Dermis microvascular lymphatic vessel endothelial cell (primary cell): Measurements from ENCODE around the gene HES4. TPM values are rescaled to one million over a fixed set of nuclear protein-coding genes. Genes with fewer than 3 reads are reported as not detected.
"Not testable (repeated sequence)": the region's sequence is repeated elsewhere in the genome, so short reads cannot be mapped to it uniquely, and the experiment has no call there.

ENCODE experiments used
- DNase-seq, 2 donors: peaks; one replicate each; pipeline versions ENCODE4 v3.0.0 to v3.0.0-alpha.2; 2010; ENCODE audit warnings: low read depth in 2 of 2
- total RNA-seq: library from RNA; depleted of rRNA; stranded (reverse); fragments of >200 nt; gene quantifications from 2 replicates; pipeline ENCODE4 v1.2.1, GENCODE V29; 2014

The HES4 gene
- total RNA-seq, 1 donor from 2014 or later = 29.0 TPM

DNA sequence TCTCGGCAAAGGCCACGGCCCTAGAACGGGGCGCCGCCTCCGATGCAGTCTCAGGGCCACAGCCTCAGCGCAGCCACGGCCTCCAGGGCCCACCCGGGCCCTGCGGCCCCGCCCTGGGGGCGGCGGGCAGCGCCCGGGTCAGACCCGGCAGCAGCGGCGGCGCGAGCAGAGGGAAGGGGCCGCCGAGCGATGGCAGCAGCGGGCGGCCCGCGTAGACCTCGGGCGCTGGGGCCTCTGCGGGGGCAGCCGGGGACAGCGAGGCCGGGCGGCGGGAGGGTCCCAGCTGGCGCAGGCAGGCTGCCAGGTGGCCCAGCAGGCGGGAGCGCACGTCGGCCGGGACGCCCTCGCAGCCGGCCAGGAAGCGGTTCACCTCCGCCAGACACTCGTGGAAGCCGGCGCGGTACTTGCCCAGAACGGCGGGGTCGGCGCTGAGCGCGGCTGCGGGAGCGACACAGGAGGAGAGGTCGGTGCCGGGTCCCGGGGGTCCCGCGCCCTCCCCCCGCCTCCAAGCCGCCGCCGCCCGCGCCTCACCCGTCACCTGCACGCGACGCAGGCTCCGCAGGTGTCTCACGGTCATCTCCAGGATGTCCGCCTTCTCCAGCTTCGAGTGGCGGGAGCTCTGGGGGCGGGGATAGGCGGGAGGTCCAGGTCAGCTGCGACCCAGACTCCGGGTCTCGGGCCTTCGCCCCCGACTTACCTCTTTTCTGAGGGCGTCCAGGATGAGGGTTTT is 737 bp downstream of the HES4 start:
- DNase-seq = peak in 1 of 2 donors; percentile 60

- peak in 1 of 2 donors; percentile 41 for DNase-seq
These were observed 1.2 kb downstream of the HES4 start for GRCh38 chr1:998745-998994.

- DNase-seq = no peak
These were observed 1.7 kb downstream of the HES4 start for GRCh38 chr1:997993-998744.

DNA sequence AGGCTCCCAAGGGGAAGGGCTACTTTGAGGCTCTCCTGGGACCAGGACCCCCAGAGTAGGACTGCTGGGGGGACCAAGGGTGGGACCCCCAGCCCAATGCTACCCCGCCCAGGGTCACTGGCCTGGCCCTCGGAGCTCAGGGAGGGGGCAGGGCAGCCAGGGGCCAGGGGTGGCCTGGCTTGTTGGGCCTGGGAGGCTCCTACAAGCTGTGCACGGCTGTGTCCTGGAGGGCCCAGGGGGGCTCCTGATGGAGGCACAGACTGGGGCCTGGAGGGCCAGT is 2.2 kb downstream of the HES4 start:
- no peak for DNase-seq

GRCh38 chr1:996851-997712 is 2.8 kb downstream of the HES4 start:
- no peak for DNase-seq

DNA sequence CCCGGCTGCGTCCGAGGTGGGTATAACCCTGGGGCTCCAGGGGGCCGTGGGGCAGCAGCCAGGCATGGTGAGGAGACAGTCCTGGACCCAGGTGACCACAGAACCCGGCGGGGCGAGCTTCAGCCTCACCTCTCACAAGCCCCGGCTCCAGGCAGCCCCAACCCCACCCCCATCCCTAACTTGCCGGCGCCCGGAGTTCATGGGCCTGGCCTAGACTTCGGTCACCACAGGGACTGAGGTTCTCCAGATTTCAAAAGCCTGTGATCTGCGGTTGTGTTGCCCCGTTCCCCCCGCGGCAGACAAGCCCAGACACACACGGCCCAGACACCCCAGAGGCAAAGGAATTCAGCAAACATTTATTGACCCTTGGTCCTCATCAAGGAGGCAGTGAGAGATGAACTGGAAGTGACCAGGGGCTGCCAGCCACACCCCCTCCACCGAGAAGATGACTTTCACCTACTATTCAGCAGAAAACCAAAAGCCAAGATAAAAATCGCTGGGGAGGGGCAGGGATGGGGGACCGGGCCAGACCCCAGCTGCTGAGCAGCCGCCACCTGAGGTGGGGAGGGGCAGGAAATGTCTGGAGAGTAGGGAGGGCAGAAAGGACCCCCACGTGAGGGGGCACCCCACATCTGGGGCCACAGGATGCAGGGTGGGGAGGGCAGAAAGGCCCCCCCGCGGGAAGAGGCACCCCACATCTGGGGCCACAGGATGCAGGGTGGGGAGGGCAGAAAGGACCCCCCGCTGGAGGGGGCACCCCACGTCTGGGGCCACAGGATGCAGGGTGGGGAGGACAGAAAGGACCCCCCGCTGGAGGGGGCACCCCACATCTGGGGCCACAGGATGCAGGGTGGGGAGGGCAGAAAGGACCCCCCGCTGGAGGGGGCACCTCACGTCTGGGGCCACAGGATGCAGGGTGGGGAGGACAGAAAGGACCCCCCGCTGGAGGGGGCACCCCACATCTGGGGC is 3.9 kb downstream of the HES4 start:
- DNase-seq = no peak

- DNase-seq = not testable (repeated sequence)
These were observed 5.4 kb downstream of the HES4 start for GRCh38 chr1:994546-994945.

GRCh38 chr1:993379-993995 is 6.4 kb downstream of the HES4 start:
- DNase-seq = no peak

DNA sequence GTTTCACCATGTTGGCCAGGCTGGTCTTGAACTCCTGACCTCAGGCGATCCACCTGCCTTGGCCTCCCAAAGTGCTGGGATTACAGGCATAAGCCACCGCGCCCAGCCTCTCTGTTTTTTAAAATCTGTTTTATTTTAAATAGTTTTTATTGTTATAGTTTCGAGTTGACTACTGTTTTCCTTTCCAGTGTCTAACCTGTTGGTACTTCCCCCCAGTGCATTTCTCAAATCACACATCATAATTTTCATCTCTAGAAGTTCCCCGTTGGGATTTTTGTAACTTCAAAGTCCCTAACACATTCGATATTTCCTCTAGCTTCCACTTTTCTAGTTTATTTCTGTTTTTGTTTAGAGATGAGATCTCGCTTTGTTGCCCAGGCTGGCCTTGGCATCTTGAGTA is 7.5 kb downstream of the HES4 start:
- DNase-seq = no peak

- no peak for DNase-seq
These were observed 8.0 kb downstream of the HES4 start for GRCh38 chr1:991895-992294.

GRCh38 chr1:991275-991674 is 8.6 kb downstream of the HES4 start:
- DNase-seq = not testable (repeated sequence)

DNA sequence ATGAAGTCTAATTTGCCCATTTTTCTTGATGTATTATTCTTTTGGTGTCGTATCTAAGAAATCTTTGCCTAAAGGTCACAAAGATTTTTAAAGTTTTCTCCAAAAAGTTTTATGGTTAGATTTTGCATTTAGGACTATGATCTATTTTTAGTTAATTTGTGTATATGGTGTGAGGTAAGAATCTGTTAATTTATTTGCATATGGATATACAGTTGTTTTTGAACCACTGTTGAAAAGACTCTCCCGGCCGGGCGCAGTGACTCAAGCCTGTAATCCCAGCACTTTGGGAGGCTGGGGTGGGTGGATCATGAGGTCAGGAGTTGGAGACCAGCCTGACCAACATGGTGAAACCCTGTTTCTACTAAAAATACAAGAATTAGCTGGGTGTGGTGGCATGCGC is 11.8 kb downstream of the HES4 start:
- DNase-seq = not testable (repeated sequence)

DNA sequence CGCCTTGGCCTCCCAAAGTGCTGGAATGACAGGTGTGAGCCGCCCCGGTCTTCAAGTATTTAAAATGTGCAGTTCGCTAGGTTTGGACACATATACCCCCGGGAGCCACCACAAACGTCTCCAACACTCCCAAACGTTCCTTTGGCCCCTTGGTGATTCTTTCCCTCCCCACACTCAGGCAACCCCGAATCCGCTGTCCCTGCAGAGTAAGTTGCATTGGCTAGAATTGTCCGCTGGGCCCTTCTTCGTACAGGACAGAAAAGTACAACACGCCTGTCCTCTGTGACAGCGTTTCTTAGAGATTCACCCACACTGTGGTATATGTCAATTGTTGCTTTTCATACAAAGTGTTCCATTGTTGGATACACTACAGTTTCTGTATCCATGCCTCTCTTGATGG is 14.8 kb downstream of the HES4 start:
- DNase-seq = no peak

DNA sequence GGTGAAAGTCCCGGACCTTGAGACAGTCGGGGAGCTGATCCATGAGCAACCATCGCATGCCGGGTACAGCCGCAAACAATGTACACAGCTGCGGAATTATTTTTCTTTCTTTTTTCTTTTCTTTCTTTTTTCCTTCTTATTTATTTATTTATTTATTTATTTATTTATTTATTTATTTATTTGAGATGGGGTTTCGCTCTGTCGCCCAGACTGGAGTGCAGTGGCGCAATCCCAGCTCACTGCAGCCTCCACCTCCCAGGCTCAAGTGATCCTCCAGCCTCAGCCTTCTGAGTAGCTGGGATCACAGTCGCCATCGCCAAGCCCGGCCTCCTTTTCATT is 15.5 kb downstream of the HES4 start:
- no peak for DNase-seq

- DNase-seq = peak in 1 of 2 donors; percentile 33
These were observed 16.0 kb downstream of the HES4 start for GRCh38 chr1:983798-984475.

DNA sequence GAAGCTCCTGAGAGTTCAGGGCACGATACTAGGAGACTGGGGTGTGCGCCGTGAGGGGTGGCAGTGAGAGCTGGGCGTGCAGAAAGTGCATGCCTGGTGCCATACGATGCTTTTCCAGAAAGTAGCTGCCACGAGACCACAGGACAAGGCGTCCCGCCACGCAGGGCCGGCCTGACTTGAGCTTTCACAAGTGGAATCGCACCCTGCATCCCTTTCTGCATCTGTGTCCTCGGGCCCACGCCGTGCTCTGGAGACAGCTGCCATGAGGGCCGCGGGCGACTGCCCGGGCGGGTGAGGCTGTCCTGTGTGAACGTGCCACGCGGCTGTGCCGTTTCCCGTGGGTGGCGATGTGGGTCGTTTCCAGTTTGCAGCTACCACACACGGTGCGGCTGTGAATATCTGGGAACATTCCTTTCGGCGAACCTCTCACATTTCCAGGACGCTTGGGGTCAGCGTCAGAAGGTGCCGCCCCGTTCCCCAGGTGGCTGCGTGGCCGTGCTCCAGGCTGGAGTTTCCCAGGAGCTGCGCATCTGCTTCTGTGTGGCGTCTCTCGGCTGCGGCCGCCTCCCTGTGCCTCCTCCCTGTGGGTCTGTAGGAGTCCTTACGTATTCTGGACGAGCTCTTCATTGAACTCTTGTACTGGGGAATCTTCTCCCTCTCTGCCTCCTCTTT is 17.0 kb downstream of the HES4 start:
- no peak for DNase-seq

GRCh38 chr1:981955-982558 is 17.8 kb downstream of the HES4 start, which contains the start of gene PERM1:
PERM1 (minus strand) TSS chr1:982093; CDS start chr1:981029, 1,064 bp downstream.
- no peak for DNase-seq

- DNase-seq = no peak
These were observed 18.4 kb downstream of the HES4 start for GRCh38 chr1:981491-981954.
